Measurements from ENCODE around the gene TAF1L. TPM values are rescaled to one million over a fixed set of nuclear protein-coding genes. Genes with fewer than 3 reads are reported as not detected.

Gene TAF1L
- not detected for total RNA-seq
- long read RNA-seq: 0 reads

- no peak for TF ChIP-seq CTCF (IDR thresholded peaks at IDR 0.05)
- H3K4me3 ChIP-seq: no peak within 1 kb of the TSS
- no peaks in the 10 kb centered on the region for H3K27me3 ChIP-seq
- WGBS (ENCODE audit: insufficient coverage, low coverage, low lambda C conversion rate, missing lambda C conversion rate): 93% methylated on average over 18 of the region's 23 CpGs
- no peaks in the 10 kb centered on the region for H3K4me1 ChIP-seq
- intact Hi-C loops (cut with DNase I): no loop called here
- H3K36me3 ChIP-seq: no peaks in the 10 kb centered on the region
- no peak within 1 kb of the TSS for H3K27ac ChIP-seq
- DNase-seq: no peak
- ATAC-seq: no peak
- no peaks in the 10 kb centered on the region for H3K9me3 ChIP-seq
Observed at GRCh38 chr9:32635362-32635761, at the start of gene TAF1L. TSS of gene TAF1L (minus strand) at chr9:32635669. CDS start at chr9:32635579, 90 bp downstream.

- DNase-seq (no peak), ATAC-seq (no peak)
- H3K27ac ChIP-seq: no peak overlapping the region
- H3K36me3 ChIP-seq: no peaks in the 10 kb centered on the region
- no peaks in the 10 kb centered on the region for H3K9me3 ChIP-seq
- no peaks in the 10 kb centered on the region for H3K27me3 ChIP-seq
- H3K4me1 ChIP-seq: no peaks in the 10 kb centered on the region
- WGBS (ENCODE audit: insufficient coverage, low coverage, low lambda C conversion rate, missing lambda C conversion rate): 46% methylated on average over 1 of the region's 1 CpG
- TF ChIP-seq CTCF (IDR thresholded peaks at IDR 0.05) (no peak), POLR2A (IDR thresholded peaks at IDR 0.05) (no peak)
- intact Hi-C loops (cut with DNase I): no loop called here
- H3K4me3 ChIP-seq: no peak overlapping the region
Observed at GRCh38 chr9:32681751-32682150, 46.3 kb upstream of the TAF1L start.

GRCh38 chr9:32677931-32678330 is 42.5 kb upstream of the TAF1L start:
- DNase-seq (no peak), ATAC-seq (no peak)
- no peak overlapping the region for H3K4me3 ChIP-seq
- H3K4me1 ChIP-seq: no peaks in the 10 kb centered on the region
- no peaks in the 10 kb centered on the region for H3K27me3 ChIP-seq
- 82% methylated on average over 1 of the region's 1 CpG for whole genome bisulfite sequencing (ENCODE audit: insufficient coverage, low coverage, low lambda C conversion rate, missing lambda C conversion rate)
- TF ChIP-seq CTCF (IDR thresholded peaks at IDR 0.05): no peak
- TF ChIP-seq POLR2A (IDR thresholded peaks at IDR 0.05): no peak
- no peaks in the 10 kb centered on the region for H3K36me3 ChIP-seq
- H3K27ac ChIP-seq: no peak overlapping the region
- intact Hi-C loops (cut with DNase I): no loop called here
- no peaks in the 10 kb centered on the region for H3K9me3 ChIP-seq

GRCh38 chr9:32672469-32672868 is 37.0 kb upstream of the TAF1L start:
- Histone ChIP-seq H3K4me1 (no peaks in the 10 kb centered on the region), H3K4me3 (no peak overlapping the region), H3K9me3 (no peaks in the 10 kb centered on the region), H3K27me3 (no peaks in the 10 kb centered on the region), H3K36me3 (no peaks in the 10 kb centered on the region), H3K27ac (no peak overlapping the region)
- 49% methylated on average over 5 of the region's 6 CpGs for WGBS (ENCODE audit: insufficient coverage, low coverage, low lambda C conversion rate, missing lambda C conversion rate)
- ATAC-seq (no peak), DNase-seq (no peak)
- intact Hi-C loops (cut with DNase I): no loop called here
- no peak for TF ChIP-seq POLR2A (IDR thresholded peaks at IDR 0.05)
- no peak for TF ChIP-seq CTCF (IDR thresholded peaks at IDR 0.05)

GRCh38 chr9:32671333-32671732 is 35.9 kb upstream of the TAF1L start:
- Histone ChIP-seq H3K27ac (no peak overlapping the region), H3K9me3 (no peaks in the 10 kb centered on the region), H3K4me1 (no peaks in the 10 kb centered on the region), H3K4me3 (no peak overlapping the region), H3K27me3 (no peaks in the 10 kb centered on the region), H3K36me3 (no peaks in the 10 kb centered on the region)
- no peak for DNase-seq
- no peak for ATAC-seq
- TF ChIP-seq POLR2A (IDR thresholded peaks at IDR 0.05): no peak
- TF ChIP-seq CTCF (IDR thresholded peaks at IDR 0.05): no peak
- intact Hi-C loops (cut with DNase I): no loop called here
- WGBS (ENCODE audit: insufficient coverage, low coverage, low lambda C conversion rate, missing lambda C conversion rate): 40% methylated on average over 1 of the region's 1 CpG

Data from right lobe of liver (tissue), 6 donors.